Measurements from ENCODE around the gene SLC9C2.
A peak's percentile ranks its signal among the peaks of the same experiment; 100 is the strongest.

DNA sequence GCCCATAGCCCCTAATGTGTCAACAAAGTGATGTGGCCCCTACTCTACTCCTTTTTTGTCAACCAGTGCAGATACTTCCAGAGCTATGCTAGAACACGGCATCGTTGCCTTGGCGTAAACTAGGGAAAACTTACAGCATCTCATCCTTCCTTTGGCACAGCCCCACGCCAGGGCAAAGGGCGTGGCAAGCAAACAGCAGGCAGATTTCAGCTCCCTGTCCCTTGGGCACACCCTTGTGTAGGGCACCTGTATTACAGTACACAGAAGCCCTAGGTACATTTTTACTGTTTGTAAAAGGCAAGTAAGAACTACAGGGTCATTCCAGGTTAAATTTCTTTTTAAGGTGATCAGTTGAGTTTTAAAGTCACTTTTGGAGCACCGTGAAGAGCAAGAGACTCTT is 96.4 kb downstream of the SLC9C2 start:
- TF ChIP-seq, protein P1, sequence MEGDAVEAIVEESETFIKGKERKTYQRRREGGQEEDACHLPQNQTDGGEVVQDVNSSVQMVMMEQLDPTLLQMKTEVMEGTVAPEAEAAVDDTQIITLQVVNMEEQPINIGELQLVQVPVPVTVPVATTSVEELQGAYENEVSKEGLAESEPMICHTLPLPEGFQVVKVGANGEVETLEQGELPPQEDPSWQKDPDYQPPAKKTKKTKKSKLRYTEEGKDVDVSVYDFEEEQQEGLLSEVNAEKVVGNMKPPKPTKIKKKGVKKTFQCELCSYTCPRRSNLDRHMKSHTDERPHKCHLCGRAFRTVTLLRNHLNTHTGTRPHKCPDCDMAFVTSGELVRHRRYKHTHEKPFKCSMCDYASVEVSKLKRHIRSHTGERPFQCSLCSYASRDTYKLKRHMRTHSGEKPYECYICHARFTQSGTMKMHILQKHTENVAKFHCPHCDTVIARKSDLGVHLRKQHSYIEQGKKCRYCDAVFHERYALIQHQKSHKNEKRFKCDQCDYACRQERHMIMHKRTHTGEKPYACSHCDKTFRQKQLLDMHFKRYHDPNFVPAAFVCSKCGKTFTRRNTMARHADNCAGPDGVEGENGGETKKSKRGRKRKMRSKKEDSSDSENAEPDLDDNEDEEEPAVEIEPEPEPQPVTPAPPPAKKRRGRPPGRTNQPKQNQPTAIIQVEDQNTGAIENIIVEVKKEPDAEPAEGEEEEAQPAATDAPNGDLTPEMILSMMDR (IDR thresholded peaks at IDR 0.05) = peak; percentile 56 to 85 (median 75)
- TF ChIP-seq POLR2A (IDR thresholded peaks at IDR 0.05) = no peak
